Ishikawa (cell line): ENCODE measurements around the gene DCBLD2.

Source experiments
- CEBPB ChIP-seq: IDR thresholded peaks from 2 replicates; pipeline ENCODE4 v1.6.1; 2012
- CREB1 ChIP-seq: IDR thresholded peaks from 2 replicates; pipeline ENCODE4 v1.6.1; 2012; ENCODE audit warnings: low read depth
- EGR1 ChIP-seq: IDR thresholded peaks from 2 replicates; pipeline ENCODE4 v1.6.1; 2012
- EP300 ChIP-seq: IDR thresholded peaks from 2 replicates; pipeline ENCODE4 v1.6.1; 2012; ENCODE audit warnings: borderline replicate concordance
- FOXM1 ChIP-seq: IDR thresholded peaks from 2 replicates; pipeline ENCODE4 v1.6.1; 2012; ENCODE audit warnings: low read depth, borderline replicate concordance
- NFIC ChIP-seq: IDR thresholded peaks from 2 replicates; pipeline ENCODE4 v1.6.1; 2012
- RAD21 ChIP-seq: IDR thresholded peaks from 2 replicates; pipeline ENCODE4 v1.6.1; 2012; ENCODE audit warnings: low read depth
- REST ChIP-seq: IDR thresholded peaks from 2 replicates; pipeline ENCODE4 v1.6.1; 2012; ENCODE audit warnings: low read depth, mild to moderate bottlenecking
- TAF1 ChIP-seq: IDR thresholded peaks from 2 replicates; pipeline ENCODE4 v1.6.1; 2012; ENCODE audit warnings: low read depth, mild to moderate bottlenecking
- TCF12 ChIP-seq: IDR thresholded peaks from 2 replicates; pipeline ENCODE4 v1.6.1; 2012; ENCODE audit warnings: low read depth
- TEAD4 ChIP-seq: IDR thresholded peaks from 2 replicates; pipeline ENCODE4 v1.6.1; 2012
- USF1 ChIP-seq: IDR thresholded peaks from 2 replicates; pipeline ENCODE4 v1.6.1; 2012
- YY1 ChIP-seq: IDR thresholded peaks from 2 replicates; pipeline ENCODE4 v1.6.1; 2012; ENCODE audit warnings: low read depth
- ZBTB7A ChIP-seq: IDR thresholded peaks from 2 replicates; pipeline ENCODE4 v1.6.1; 2012; ENCODE audit warnings: low read depth
- TF ChIP-seq, protein P1 (sequence below): IDR thresholded peaks from 2 replicates; pipeline ENCODE4 v1.6.1; 2012

DCBLD2 gene

DNA sequence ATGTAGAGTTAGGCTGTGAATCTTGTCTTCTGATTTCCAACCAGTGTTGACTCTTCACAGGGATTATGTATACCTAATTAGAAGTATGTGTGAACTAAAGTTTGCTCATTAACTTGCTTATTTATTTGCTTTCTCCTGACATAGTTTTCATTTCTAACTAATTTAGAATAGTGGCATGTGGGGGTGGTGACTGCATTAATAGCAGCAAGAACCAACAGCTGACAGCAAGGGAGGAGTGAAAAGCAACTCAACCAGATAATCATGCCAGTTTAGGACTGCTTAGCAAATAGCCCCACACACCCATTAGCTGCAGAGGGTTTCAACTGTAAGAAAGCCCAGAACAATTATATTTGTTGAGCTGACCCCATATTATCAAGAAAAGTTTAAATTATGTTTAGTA, 134.6 kb downstream of the DCBLD2 start:
- no peak for TF ChIP-seq REST
- no peak for TF ChIP-seq TCF12
- no peak for TF ChIP-seq RAD21
- TF ChIP-seq NFIC, result no peak
- TF ChIP-seq TEAD4, result no peak
- no peak for TF ChIP-seq USF1
- TF ChIP-seq, protein P1, sequence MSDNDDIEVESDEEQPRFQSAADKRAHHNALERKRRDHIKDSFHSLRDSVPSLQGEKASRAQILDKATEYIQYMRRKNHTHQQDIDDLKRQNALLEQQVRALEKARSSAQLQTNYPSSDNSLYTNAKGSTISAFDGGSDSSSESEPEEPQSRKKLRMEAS, result no peak
- TF ChIP-seq EP300, result no peak
- no peak for TF ChIP-seq TAF1
- TF ChIP-seq FOXM1, result no peak

DNA sequence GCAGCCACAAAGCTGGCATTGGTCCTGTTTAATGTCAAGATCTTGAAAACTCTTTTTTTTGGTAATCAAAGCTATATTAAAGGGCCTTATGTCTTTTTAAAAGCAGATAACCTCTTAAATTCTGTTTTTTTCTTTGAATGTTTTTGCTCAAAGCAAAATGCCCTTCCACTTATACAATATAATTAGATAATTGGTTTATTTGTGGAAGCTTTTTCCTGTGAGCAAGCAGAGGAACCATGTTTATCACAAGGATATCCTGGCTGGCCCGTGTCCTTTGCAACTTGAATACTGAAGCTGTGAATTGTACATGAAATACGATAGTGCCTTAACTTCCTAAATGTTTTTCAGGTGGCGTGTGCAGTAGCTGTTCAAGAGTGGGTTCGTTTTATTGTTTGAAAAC, 135.8 kb downstream of the DCBLD2 start:
- TF ChIP-seq USF1 (no peak), EGR1 (no peak), CEBPB (no peak), NFIC (no peak), REST (no peak), TCF12 (no peak), ZBTB7A (no peak), EP300 (no peak), TAF1 (no peak), CREB1 (no peak), YY1 (no peak), RAD21 (no peak)
- TF ChIP-seq, protein P1, result no peak

- TF ChIP-seq, protein P1, result no peak
- no peak for TF ChIP-seq EP300
- no peak for TF ChIP-seq CREB1
- TF ChIP-seq REST, result no peak
- no peak for TF ChIP-seq USF1
- no peak for TF ChIP-seq CEBPB
- no peak for TF ChIP-seq YY1
These were observed 137.0 kb downstream of the DCBLD2 start for GRCh38 chr3:98764472-98764884.

- TF ChIP-seq TAF1, result no peak
- no peak for TF ChIP-seq YY1
- no peak for TF ChIP-seq TCF12
These were observed 137.6 kb downstream of the DCBLD2 start for GRCh38 chr3:98763819-98764418.
